Upper lobe of right lung (tissue), 1 donor: Measurements from ENCODE around the gene STAG2. TPM values are rescaled to one million over a fixed set of nuclear protein-coding genes. Genes with fewer than 3 reads are reported as not detected.

ENCODE experiments used
- ATAC-seq: fragments of 200-7000 bp; cut with Tn5 transposase; one replicate; pipeline ENCODE4 v1.9.1; 2020; ENCODE audit warnings: mild to moderate bottlenecking, moderate library complexity
- DNase-seq: peaks from one replicate; pipeline ENCODE4 v3.0.0-alpha.2; 2020
- H3K27ac ChIP-seq: fragments of 200-600 bp; one replicate; pipeline ENCODE4 v1.8.0; 2022
- H3K27me3 ChIP-seq: fragments of 200-600 bp; one replicate; pipeline ENCODE4 v1.8.0; 2022; ENCODE audit warnings: mild to moderate bottlenecking
- H3K36me3 ChIP-seq: fragments of 200-600 bp; one replicate; pipeline ENCODE4 v1.8.0; 2022
- H3K4me1 ChIP-seq: fragments of 200-600 bp; one replicate; pipeline ENCODE4 v1.8.0; 2022
- H3K4me3 ChIP-seq: fragments of 200-600 bp; one replicate; pipeline ENCODE4 v1.8.0; 2022; ENCODE audit warnings: mild to moderate bottlenecking
- H3K9me3 ChIP-seq: fragments of 200-600 bp; one replicate; pipeline ENCODE4 v1.8.0; 2022
- intact Hi-C: fragments of 100-400 bp; cut with DNase I; formaldehyde crosslinking; loops from one replicate; pipeline ENCODE4 v1.11.0; 2022
- total RNA-seq: library from RNA; stranded (reverse); fragmentation: NEBNext Ultra II Directional; extraction: Animal tissue kit (Norgen Biotek cat#: 25700); gene quantifications from one replicate; pipeline ENCODE4 v1.2.1, GENCODE V29; 2021
- TF ChIP-seq, protein P1 (sequence below): fragments of 200-600 bp; IDR thresholded peaks from one replicate; pipeline ENCODE4 v1.8.0; 2022; ENCODE audit warnings: antibody characterized with exemption
- donor health status: DM: no; HTN: yes; CAD: no; lungs with severe emphysema.

The STAG2 gene
- total RNA-seq, 1 donor from 2014 or later, result 71.4 TPM

DNA sequence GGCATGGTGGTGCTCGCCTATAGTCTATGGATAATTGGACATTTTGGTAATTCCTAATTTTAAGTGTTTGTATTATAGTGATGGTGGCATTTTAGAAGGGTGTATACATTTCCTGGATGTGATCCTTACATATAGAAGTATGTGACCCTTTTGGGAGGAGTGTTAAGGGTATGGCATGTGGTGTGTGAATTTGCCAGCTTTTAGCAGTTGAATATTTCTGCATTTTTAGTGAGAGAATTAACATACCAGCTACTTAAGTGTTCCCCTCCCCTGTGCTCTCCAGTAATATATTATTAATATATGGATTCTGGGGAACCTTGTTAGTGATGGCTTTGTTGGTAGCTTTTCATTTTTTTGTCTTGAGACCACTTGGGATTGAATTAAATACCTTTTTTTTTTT is 55.3 kb downstream of the STAG2 start:
- DNase-seq (no peak), ATAC-seq (no peak)
- intact Hi-C loops, result no loop called here
- TF ChIP-seq, protein P1, sequence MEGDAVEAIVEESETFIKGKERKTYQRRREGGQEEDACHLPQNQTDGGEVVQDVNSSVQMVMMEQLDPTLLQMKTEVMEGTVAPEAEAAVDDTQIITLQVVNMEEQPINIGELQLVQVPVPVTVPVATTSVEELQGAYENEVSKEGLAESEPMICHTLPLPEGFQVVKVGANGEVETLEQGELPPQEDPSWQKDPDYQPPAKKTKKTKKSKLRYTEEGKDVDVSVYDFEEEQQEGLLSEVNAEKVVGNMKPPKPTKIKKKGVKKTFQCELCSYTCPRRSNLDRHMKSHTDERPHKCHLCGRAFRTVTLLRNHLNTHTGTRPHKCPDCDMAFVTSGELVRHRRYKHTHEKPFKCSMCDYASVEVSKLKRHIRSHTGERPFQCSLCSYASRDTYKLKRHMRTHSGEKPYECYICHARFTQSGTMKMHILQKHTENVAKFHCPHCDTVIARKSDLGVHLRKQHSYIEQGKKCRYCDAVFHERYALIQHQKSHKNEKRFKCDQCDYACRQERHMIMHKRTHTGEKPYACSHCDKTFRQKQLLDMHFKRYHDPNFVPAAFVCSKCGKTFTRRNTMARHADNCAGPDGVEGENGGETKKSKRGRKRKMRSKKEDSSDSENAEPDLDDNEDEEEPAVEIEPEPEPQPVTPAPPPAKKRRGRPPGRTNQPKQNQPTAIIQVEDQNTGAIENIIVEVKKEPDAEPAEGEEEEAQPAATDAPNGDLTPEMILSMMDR, result no peak
- Histone ChIP-seq H3K27ac (no peak overlapping the region), H3K4me1 (no peaks in the 10 kb centered on the region), H3K36me3 (no peaks in the 10 kb centered on the region), H3K4me3 (no peak overlapping the region), H3K9me3 (no peaks in the 10 kb centered on the region), H3K27me3 (no peaks in the 10 kb centered on the region)

DNA sequence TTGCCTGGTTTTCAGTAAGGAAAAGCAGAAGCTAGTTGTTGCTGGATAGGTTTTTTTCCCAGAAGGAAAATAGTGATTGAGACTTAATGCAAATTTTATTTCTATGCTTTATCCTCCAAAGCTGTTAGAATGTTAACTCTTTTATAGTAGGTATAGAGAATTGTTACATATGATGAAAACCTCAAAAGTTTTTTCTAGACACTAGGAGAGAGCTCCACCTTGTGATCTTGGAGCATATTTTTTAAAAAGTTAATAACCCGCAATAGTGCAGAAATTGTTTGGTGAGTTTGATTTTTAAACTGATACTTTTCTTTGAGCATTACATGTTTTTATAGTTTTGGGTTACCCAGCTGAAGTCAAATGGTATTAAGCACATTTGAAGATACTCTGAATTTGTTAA is 56.5 kb downstream of the STAG2 start:
- TF ChIP-seq, protein P1, result peak; percentile 7
- no peaks in the 10 kb centered on the region for H3K27me3 ChIP-seq
- no peaks in the 10 kb centered on the region for H3K36me3 ChIP-seq
- no peaks in the 10 kb centered on the region for H3K4me1 ChIP-seq
- H3K27ac ChIP-seq, result no peak overlapping the region
- ATAC-seq, result no peak
- intact Hi-C loops, result no loop called here
- H3K9me3 ChIP-seq, result no peaks in the 10 kb centered on the region
- H3K4me3 ChIP-seq, result no peak overlapping the region
- DNase-seq, result no peak

DNA sequence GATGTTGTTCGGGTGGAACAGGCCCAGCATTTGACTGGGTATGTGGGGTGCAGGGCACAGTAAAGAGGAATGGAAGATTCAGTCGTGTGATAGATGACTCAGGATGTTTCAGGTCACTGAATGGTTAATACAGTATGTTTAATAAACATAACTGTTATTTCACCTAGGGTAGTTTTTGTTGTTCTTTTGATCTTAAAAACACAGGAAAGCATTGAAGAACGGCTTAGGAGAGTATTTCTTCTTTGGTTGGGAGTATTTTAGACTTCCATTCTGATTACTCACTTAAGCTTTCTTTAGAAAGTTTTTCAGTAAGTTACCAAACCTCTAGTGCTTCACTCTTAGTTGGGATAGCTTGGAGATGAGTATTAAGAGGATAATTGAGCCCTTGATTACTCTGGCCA is 62.3 kb downstream of the STAG2 start:
- no peak overlapping the region for H3K4me3 ChIP-seq
- ATAC-seq, result no peak

DNA sequence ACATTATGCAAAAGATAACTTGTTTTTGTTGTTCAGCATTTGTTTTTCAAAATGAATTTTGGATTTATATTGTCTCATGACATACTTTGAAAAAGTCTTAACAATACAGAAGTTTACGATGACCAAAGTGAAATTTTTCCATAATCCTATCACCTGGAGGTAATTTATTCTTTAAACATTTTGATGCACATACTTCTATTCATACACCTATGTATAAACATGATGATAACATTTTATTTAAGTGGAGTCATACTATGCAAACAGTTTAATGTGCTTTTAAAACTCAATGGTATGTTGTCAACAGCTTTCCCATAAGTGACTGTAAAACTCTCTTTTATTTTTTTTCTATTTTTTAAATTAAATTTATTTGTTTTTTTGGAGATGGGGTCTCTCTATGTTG is 65.0 kb downstream of the STAG2 start:
- Histone ChIP-seq H3K27me3 (no peaks in the 10 kb centered on the region), H3K27ac (no peak overlapping the region), H3K4me3 (no peak overlapping the region), H3K9me3 (no peaks in the 10 kb centered on the region), H3K4me1 (no peaks in the 10 kb centered on the region), H3K36me3 (peaks cover 4% of the 10 kb centered on the region)
- no peak for ATAC-seq
- TF ChIP-seq, protein P1, result no peak
- intact Hi-C loops, result no loop called here
- DNase-seq, result no peak

More for the DNA sequence above, 62.3 kb downstream of the STAG2 start:
- Histone ChIP-seq H3K36me3 (no peaks in the 10 kb centered on the region), H3K27me3 (no peaks in the 10 kb centered on the region), H3K4me1 (no peaks in the 10 kb centered on the region), H3K27ac (no peak overlapping the region), H3K9me3 (no peaks in the 10 kb centered on the region)
- TF ChIP-seq, protein P1, result no peak
- intact Hi-C loops, result no loop called here
- DNase-seq, result no peak

DNA sequence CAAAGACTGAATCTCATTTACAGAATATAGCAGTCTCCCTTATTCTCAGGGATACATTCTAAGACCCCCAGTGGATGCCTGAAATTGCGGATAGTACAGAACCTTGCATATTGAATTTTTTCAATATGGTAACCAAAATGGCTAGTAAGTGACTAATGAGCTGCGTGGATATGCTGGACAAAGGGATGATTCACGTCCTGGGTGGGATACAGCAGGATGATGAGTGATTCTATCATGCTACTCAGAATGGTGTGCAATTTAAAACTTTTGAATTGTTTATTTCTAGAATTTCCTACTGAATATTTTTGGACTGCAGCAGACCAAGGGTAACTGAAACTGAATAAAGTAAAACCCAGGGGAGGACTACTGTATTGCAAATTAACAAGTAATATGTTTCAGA is 66.7 kb downstream of the STAG2 start:
- Histone ChIP-seq H3K4me3 (no peak overlapping the region), H3K27me3 (no peaks in the 10 kb centered on the region), H3K9me3 (no peaks in the 10 kb centered on the region), H3K27ac (no peak overlapping the region), H3K4me1 (no peaks in the 10 kb centered on the region), H3K36me3 (peaks cover 6% of the 10 kb centered on the region)
- ATAC-seq (no peak), DNase-seq (no peak)
- intact Hi-C loops, result no loop called here
- TF ChIP-seq, protein P1, result no peak

DNA sequence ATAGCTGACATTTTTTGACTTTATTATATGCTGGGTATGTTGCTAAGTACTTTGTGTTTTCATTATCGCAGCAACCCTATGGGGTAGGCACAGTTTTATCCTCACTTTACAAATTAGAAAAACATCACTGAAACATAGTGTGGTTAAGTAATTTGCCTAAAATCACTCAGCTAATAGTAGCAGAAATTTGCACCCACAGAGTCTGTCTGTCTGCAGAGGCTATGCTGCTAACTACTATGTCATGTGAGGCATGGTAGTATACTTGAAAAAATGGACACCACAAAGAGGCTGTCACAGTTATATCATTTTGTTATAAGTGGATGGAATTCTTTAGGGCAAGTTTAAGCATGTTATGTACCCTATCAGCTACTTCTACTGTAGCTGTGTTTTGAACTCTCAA is 69.0 kb downstream of the STAG2 start:
- ATAC-seq (no peak), DNase-seq (no peak)
- H3K4me3 ChIP-seq, result no peak overlapping the region
- TF ChIP-seq, protein P1, result no peak
- intact Hi-C loops, result no loop called here
- H3K36me3 ChIP-seq, result peaks cover 6% of the 10 kb centered on the region
- no peak overlapping the region for H3K27ac ChIP-seq
- H3K9me3 ChIP-seq, result no peaks in the 10 kb centered on the region
- H3K4me1 ChIP-seq, result no peaks in the 10 kb centered on the region
- H3K27me3 ChIP-seq, result no peaks in the 10 kb centered on the region
